DOHH2 (cell line): ENCODE data around the gene GPR21.

Experiments used
- EZH2phosphoT487 ChIP-seq: fragments of 200-600 bp; sonication (generic); IDR thresholded peaks from 2 replicates; pipeline ENCODE4 v1.6.1; 2017; ENCODE audit warnings: borderline replicate concordance, mild to moderate bottlenecking, antibody characterized with exemption, low read length, moderate library complexity, mixed read lengths
- TF ChIP-seq, protein P1 (sequence below): fragments of 200-600 bp; sonication (generic); IDR thresholded peaks from one replicate; pipeline ENCODE4 v1.5.1; 2014; ENCODE audit warnings: antibody characterized with exemption, mild to moderate bottlenecking, low read depth, low read length; ENCODE audit not compliant: poor library complexity, severe bottlenecking

DNA sequence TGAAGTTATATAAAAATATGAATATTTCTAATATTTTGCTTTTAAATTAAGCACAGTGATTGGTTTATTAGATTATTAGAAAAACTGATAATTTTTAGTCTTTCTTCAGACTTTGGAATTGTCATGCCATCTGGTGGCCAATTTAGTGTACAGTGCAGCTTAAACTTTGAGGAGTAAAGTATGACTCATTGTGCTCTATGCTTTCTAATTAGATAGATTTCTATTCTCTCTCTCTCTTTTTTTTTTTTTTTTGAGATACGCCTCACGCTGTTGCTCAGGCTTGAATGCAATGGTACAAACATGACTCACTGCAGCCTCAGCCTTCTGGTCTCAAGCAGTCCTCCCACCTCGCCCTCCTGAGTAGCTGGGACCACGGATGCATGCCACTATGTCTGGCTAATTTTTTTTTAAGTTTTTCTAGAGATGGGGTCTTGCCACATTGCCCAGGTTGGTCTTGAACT lies 42.1 kb upstream of the GPR21 start:
- TF ChIP-seq, protein P1, sequence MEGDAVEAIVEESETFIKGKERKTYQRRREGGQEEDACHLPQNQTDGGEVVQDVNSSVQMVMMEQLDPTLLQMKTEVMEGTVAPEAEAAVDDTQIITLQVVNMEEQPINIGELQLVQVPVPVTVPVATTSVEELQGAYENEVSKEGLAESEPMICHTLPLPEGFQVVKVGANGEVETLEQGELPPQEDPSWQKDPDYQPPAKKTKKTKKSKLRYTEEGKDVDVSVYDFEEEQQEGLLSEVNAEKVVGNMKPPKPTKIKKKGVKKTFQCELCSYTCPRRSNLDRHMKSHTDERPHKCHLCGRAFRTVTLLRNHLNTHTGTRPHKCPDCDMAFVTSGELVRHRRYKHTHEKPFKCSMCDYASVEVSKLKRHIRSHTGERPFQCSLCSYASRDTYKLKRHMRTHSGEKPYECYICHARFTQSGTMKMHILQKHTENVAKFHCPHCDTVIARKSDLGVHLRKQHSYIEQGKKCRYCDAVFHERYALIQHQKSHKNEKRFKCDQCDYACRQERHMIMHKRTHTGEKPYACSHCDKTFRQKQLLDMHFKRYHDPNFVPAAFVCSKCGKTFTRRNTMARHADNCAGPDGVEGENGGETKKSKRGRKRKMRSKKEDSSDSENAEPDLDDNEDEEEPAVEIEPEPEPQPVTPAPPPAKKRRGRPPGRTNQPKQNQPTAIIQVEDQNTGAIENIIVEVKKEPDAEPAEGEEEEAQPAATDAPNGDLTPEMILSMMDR = peak; percentile 66
- TF ChIP-seq EZH2phosphoT487 = no peak
